HepG2 (cell line): ENCODE data around the gene TOR1AIP1. TPM values are rescaled to one million over a fixed set of nuclear protein-coding genes. Genes with fewer than 3 reads are reported as not detected.

ENCODE experiments used
- ERF ChIP-seq: IDR thresholded peaks from 2 replicates; pipeline ENCODE4 v1.6.1; 2018; ENCODE audit warnings: missing biosample characterization, missing genetic modification reagents
- GFI1 ChIP-seq: sonication (generic); formaldehyde crosslinking; IDR thresholded peaks from 2 replicates; pipeline ENCODE4 v1.5.0; 2020; ENCODE audit warnings: missing genetic modification reagents, mild to moderate bottlenecking, borderline replicate concordance
- HMG20A ChIP-seq: IDR thresholded peaks from 2 replicates; pipeline ENCODE4 v1.6.1; 2016; ENCODE audit warnings: borderline replicate concordance
- MED1 ChIP-seq: sonication (generic); formaldehyde crosslinking; IDR thresholded peaks from 2 replicates; pipeline ENCODE4 v1.4.0; 2020; ENCODE audit warnings: missing genetic modification reagents
- ZNF781 ChIP-seq: sonication (generic); formaldehyde crosslinking; IDR thresholded peaks from 2 replicates; pipeline ENCODE4 v1.5.1; 2020; ENCODE audit warnings: borderline replicate concordance, mild to moderate bottlenecking, missing genetic modification reagents; ENCODE audit errors: not compliant biosample characterization
- polyA plus RNA-seq, 8 experiments: library from polyadenylated mRNA; depleted of rRNA in 3 of 8; stranded (reverse) in 7 of 8; unstranded in 1 of 8; fragments of >200 nt; fragmentation: Illumina TruSeq in 4 of 8; extraction: Trizol in 4 of 8; gene quantifications; 2 replicates each; pipeline versions ENCODE4 v1.2.1 to v1.2.3, GENCODE V29; 2011 to 2016; ENCODE audit warnings: low read depth in 4 of 8, missing spikeins in 1 of 8, mixed read lengths in 1 of 8; ENCODE audit not compliant: insufficient read depth in 1 of 8
- total RNA-seq, 5 experiments: library from RNA; depleted of rRNA; stranded (reverse); fragments of >200 nt; fragmentation: Illumina TruSeq; extraction: Trizol; gene quantifications; 2 replicates each; pipeline ENCODE4 v1.2.3, GENCODE V29; 2016; ENCODE audit warnings: low read depth in 1 of 5
- TF ChIP-seq, protein P1 (sequence below): sonication (generic); formaldehyde crosslinking; IDR thresholded peaks from 2 replicates; pipeline ENCODE4 v1.4.0; 2020; ENCODE audit warnings: missing genetic modification reagents
- TF ChIP-seq, protein P2 (sequence below): sonication (generic); formaldehyde crosslinking; IDR thresholded peaks from 2 replicates; pipeline ENCODE4 v1.8.1; 2023; ENCODE audit warnings: mild to moderate bottlenecking, missing genetic modification reagents
- TF ChIP-seq, protein P3 (sequence below): sonication (generic); formaldehyde crosslinking; IDR thresholded peaks from 2 replicates; pipeline ENCODE4 v1.4.0; 2020; ENCODE audit warnings: low read depth, mild to moderate bottlenecking, missing genetic modification reagents
- TF ChIP-seq, protein P4 (sequence below): IDR thresholded peaks from 2 replicates; pipeline ENCODE4 v1.6.1; 2016; ENCODE audit warnings: missing compliant biosample characterization, missing genetic modification reagents, borderline replicate concordance
- TF ChIP-seq, protein P5 (sequence below): sonication (generic); formaldehyde crosslinking; IDR thresholded peaks from 2 replicates; pipeline ENCODE4 v1.4.0; 2020; ENCODE audit warnings: mild to moderate bottlenecking, missing genetic modification reagents, borderline replicate concordance
- TF ChIP-seq, protein P6 (sequence below): IDR thresholded peaks from 2 replicates; pipeline ENCODE4 v1.6.1; 2016; ENCODE audit warnings: missing compliant biosample characterization, missing genetic modification reagents, borderline replicate concordance
- TF ChIP-seq, protein P7 (sequence below): IDR thresholded peaks from 2 replicates; pipeline ENCODE4 v1.6.1; 2018; ENCODE audit warnings: missing genetic modification reagents, mild to moderate bottlenecking, missing compliant biosample characterization
- TF ChIP-seq, protein P8 (sequence below): sonication (generic); formaldehyde crosslinking; IDR thresholded peaks from 2 replicates; pipeline ENCODE4 v1.4.0; 2020; ENCODE audit warnings: missing genetic modification reagents

Gene TOR1AIP1
- total and polyA plus RNA-seq, 2 of the 13 experiments (the other 11 are each of a cell fraction or from before 2014, with no cell fraction given), result 15.6 to 29.0 TPM

DNA sequence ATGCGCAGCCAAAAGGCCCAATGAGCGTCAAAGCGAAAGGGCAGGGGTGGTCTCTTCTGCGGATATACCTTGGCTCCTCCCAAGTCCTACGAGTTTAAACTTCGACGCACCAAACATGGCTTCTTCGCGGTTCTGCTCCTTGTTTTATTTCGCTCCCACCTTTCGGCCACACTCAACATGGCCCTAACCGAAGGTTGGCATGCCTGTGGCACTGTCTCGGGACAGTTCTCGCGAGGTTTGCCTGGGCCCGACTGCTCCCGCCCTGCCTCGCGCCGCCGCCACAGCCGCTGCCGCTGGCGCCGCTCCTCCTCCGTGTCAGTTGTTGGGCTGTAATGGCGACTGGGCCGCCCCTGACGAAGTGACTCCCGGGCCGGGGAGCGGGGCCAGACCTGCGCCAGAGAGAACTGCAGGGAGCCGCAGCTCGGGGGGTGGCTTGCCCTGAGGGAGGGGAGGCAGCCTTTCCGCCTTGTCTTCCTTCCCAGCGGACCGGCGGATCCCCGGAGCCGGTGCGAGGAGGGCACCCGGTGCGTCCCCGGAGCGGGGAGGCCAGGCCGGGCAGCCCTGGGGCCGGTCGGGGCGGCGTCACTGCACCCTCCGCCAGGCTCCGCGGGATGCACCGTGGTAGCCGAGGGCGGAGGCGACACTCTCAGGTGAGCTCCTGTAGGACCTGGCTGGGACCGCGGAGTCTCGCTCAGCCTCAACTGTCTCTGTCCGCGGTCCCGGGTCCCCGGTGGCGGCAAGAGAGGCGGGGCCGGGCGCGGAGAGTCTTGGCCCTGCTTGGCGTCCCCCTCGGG lies 72.6 kb downstream of the TOR1AIP1 start, which contains the start of gene CEP350 (continued):
- TF ChIP-seq, protein P1, sequence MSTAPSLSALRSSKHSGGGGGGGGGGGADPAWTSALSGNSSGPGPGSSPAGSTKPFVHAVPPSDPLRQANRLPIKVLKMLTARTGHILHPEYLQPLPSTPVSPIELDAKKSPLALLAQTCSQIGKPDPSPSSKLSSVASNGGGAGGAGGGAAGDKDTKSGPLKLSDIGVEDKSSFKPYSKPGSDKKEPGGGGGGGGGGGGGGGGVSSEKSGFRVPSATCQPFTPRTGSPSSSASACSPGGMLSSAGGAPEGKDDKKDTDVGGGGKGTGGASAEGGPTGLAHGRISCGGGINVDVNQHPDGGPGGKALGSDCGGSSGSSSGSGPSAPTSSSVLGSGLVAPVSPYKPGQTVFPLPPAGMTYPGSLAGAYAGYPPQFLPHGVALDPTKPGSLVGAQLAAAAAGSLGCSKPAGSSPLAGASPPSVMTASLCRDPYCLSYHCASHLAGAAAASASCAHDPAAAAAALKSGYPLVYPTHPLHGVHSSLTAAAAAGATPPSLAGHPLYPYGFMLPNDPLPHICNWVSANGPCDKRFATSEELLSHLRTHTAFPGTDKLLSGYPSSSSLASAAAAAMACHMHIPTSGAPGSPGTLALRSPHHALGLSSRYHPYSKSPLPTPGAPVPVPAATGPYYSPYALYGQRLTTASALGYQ, result 0 out of 2 replicates have a peak, but pooled peaks have one; percentile 63
- TF ChIP-seq ERF (CRISPR knock-in tag), result peak; percentile 69; the same call in 1 of the 2 replicates
- TF ChIP-seq, protein P2, sequence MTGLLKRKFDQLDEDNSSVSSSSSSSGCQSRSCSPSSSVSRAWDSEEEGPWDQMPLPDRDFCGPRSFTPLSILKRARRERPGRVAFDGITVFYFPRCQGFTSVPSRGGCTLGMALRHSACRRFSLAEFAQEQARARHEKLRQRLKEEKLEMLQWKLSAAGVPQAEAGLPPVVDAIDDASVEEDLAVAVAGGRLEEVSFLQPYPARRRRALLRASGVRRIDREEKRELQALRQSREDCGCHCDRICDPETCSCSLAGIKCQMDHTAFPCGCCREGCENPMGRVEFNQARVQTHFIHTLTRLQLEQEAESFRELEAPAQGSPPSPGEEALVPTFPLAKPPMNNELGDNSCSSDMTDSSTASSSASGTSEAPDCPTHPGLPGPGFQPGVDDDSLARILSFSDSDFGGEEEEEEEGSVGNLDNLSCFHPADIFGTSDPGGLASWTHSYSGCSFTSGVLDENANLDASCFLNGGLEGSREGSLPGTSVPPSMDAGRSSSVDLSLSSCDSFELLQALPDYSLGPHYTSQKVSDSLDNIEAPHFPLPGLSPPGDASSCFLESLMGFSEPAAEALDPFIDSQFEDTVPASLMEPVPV (CRISPR knock-in tag), result peak; percentile 36
- TF ChIP-seq, protein P3, sequence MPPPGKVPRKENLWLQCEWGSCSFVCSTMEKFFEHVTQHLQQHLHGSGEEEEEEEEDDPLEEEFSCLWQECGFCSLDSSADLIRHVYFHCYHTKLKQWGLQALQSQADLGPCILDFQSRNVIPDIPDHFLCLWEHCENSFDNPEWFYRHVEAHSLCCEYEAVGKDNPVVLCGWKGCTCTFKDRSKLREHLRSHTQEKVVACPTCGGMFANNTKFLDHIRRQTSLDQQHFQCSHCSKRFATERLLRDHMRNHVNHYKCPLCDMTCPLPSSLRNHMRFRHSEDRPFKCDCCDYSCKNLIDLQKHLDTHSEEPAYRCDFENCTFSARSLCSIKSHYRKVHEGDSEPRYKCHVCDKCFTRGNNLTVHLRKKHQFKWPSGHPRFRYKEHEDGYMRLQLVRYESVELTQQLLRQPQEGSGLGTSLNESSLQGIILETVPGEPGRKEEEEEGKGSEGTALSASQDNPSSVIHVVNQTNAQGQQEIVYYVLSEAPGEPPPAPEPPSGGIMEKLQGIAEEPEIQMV (CRISPR knock-in tag), result peak; percentile 89; the same call in 1 of the 2 replicates
- TF ChIP-seq, protein P4, sequence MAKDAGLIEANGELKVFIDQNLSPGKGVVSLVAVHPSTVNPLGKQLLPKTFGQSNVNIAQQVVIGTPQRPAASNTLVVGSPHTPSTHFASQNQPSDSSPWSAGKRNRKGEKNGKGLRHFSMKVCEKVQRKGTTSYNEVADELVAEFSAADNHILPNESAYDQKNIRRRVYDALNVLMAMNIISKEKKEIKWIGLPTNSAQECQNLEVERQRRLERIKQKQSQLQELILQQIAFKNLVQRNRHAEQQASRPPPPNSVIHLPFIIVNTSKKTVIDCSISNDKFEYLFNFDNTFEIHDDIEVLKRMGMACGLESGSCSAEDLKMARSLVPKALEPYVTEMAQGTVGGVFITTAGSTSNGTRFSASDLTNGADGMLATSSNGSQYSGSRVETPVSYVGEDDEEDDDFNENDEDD, result peak; percentile 89
- TF ChIP-seq, protein P5, sequence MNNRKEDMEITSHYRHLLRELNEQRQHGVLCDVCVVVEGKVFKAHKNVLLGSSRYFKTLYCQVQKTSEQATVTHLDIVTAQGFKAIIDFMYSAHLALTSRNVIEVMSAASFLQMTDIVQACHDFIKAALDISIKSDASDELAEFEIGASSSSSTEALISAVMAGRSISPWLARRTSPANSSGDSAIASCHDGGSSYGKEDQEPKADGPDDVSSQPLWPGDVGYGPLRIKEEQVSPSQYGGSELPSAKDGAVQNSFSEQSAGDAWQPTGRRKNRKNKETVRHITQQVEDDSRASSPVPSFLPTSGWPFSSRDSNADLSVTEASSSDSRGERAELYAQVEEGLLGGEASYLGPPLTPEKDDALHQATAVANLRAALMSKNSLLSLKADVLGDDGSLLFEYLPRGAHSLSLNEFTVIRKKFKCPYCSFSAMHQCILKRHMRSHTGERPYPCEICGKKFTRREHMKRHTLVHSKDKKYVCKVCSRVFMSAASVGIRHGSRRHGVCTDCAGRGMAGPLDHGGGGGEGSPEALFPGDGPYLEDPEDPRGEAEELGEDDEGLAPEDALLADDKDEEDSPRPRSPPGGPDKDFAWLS, result 0 out of 2 replicates have a peak, but pooled peaks have one; percentile 18
- TF ChIP-seq, protein P6, sequence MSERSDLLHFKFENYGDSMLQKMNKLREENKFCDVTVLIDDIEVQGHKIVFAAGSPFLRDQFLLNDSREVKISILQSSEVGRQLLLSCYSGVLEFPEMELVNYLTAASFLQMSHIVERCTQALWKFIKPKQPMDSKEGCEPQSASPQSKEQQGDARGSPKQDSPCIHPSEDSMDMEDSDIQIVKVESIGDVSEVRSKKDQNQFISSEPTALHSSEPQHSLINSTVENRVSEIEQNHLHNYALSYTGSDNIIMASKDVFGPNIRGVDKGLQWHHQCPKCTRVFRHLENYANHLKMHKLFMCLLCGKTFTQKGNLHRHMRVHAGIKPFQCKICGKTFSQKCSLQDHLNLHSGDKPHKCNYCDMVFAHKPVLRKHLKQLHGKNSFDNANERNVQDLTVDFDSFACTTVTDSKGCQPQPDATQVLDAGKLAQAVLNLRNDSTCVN (CRISPR knock-in tag), result 0 out of 2 replicates have a peak, but pooled peaks have one; percentile 14
- TF ChIP-seq HMG20A (CRISPR knock-in tag), result 0 out of 2 replicates have a peak, but pooled peaks have one; percentile 7
- TF ChIP-seq, protein P7, sequence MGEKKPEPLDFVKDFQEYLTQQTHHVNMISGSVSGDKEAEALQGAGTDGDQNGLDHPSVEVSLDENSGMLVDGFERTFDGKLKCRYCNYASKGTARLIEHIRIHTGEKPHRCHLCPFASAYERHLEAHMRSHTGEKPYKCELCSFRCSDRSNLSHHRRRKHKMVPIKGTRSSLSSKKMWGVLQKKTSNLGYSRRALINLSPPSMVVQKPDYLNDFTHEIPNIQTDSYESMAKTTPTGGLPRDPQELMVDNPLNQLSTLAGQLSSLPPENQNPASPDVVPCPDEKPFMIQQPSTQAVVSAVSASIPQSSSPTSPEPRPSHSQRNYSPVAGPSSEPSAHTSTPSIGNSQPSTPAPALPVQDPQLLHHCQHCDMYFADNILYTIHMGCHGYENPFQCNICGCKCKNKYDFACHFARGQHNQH (CRISPR knock-in tag), result peak; percentile 84
- peak; percentile 51; the same call in 1 of the 2 replicates for TF ChIP-seq MED1 (CRISPR knock-in tag)
- TF ChIP-seq, protein P8, sequence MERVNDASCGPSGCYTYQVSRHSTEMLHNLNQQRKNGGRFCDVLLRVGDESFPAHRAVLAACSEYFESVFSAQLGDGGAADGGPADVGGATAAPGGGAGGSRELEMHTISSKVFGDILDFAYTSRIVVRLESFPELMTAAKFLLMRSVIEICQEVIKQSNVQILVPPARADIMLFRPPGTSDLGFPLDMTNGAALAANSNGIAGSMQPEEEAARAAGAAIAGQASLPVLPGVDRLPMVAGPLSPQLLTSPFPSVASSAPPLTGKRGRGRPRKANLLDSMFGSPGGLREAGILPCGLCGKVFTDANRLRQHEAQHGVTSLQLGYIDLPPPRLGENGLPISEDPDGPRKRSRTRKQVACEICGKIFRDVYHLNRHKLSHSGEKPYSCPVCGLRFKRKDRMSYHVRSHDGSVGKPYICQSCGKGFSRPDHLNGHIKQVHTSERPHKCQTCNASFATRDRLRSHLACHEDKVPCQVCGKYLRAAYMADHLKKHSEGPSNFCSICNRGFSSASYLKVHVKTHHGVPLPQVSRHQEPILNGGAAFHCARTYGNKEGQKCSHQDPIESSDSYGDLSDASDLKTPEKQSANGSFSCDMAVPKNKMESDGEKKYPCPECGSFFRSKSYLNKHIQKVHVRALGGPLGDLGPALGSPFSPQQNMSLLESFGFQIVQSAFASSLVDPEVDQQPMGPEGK, result no peak; the same call in 1 of the 2 replicates
- TF ChIP-seq GFI1 (CRISPR knock-in tag), result peak; percentile 33; the same call in 1 of the 2 replicates
- TF ChIP-seq ZNF781 (CRISPR knock-in tag), result peak; percentile 62
